HG02678 (cell line): Measurements from ENCODE around the gene C1orf105.
"Not testable (repeated sequence)": the region's sequence is repeated elsewhere in the genome, so short reads cannot be mapped to it uniquely, and the experiment has no call there.

ENCODE experiments used
- ATAC-seq: cut with Tn5 transposase; IDR thresholded peaks from one replicate; pipeline ENCODE4 v1.9.1; 2021; ENCODE audit warnings: mild to moderate bottlenecking, moderate library complexity; ENCODE audit not compliant: unreplicated experiment

Gene C1orf105, protein sequence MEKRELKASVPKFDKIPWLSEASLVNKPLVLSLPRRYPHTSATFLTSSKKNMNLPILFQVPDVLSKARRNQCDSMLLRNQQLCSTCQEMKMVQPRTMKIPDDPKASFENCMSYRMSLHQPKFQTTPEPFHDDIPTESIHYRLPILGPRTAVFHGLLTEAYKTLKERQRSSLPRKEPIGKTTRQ

DNA sequence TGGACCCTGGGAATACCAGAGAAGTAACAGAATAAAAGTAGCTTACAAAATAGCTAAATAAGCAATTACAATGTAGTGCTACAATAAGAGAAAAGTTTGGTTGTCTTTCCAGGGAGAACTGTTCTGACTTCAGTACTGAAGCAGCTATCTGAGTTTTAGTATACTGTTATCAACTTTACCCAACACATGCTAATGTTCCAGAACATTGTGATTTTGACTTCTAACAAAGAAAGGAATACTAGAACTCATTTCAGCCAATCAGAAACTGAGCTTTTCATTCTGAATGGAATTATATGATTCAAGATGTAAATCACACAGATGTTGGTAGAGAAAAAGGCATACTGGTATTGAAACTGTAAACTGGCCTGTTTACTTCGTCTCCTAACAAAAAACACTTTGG, at the start of gene C1orf105:
TSS of gene C1orf105 (plus strand) at position 301 of the 400 bp plus-strand sequence. CDS start 201 bp downstream, outside the sequence.
- ATAC-seq = no peak

DNA sequence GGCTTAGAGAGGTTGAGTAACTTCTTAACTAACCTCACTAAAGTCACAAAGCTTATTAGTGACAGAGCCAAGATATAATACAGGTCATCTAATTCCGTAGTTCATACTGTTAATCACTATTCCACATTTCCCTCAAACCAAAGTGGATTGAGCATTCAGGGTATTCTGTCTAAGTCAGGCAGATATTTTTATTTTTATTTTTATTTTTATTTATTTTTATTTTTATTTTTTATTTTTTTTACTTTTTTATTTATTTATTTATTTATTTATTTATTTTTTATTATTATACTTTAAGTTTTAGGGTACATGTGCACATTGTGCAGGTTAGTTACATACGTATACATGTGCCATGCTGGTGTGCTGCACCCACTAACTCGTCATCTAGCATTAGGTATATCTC, 48.8 kb upstream of the C1orf105 start:
- ATAC-seq = not testable (repeated sequence)

DNA sequence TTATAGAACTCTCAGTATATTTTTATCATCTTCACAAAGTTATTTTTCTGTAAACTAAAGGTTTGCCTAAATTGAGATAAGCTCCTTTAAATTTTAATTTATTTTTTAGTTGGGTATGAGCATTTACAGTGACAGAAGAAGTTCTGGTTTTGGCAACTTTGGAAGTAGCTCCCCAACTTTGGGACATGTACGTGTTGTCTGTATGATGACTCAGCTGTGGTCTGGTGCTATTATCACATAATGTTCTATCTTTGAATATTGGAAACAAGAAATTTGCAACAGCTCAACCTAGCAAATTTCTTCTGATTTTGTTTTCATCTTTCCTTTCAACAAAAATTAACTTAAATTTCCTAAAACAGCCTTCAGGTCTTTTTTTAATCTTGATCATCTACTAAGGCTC, 46.6 kb upstream of the C1orf105 start:
- ATAC-seq = no peak

GRCh38 chr1:172375211-172375631, 45.3 kb upstream of the C1orf105 start:
- no peak for ATAC-seq

- no peak for ATAC-seq
Measured at GRCh38 chr1:172376431-172376830, 44.1 kb upstream of the C1orf105 start.

DNA sequence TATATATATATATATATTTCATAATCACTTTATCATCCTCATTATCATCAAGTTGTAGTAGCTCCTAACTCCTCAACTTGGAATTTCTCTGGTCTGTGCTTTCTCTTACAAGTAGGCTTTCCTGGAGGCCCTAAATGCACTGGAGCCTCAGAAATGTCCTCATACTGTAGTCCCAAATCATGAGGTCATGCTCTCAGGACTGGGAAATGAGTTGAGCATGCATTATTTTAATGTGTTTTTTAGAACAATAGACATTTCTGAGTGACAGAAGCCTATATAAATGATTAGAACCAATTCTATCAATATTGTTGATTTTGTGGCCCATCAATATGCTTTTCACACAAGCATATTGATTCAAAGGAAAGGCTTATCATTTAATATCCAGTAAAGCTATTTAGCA, 42.9 kb upstream of the C1orf105 start:
- ATAC-seq = no peak

- no peak for ATAC-seq
Measured at GRCh38 chr1:172378109-172378760, 42.2 kb upstream of the C1orf105 start.

DNA sequence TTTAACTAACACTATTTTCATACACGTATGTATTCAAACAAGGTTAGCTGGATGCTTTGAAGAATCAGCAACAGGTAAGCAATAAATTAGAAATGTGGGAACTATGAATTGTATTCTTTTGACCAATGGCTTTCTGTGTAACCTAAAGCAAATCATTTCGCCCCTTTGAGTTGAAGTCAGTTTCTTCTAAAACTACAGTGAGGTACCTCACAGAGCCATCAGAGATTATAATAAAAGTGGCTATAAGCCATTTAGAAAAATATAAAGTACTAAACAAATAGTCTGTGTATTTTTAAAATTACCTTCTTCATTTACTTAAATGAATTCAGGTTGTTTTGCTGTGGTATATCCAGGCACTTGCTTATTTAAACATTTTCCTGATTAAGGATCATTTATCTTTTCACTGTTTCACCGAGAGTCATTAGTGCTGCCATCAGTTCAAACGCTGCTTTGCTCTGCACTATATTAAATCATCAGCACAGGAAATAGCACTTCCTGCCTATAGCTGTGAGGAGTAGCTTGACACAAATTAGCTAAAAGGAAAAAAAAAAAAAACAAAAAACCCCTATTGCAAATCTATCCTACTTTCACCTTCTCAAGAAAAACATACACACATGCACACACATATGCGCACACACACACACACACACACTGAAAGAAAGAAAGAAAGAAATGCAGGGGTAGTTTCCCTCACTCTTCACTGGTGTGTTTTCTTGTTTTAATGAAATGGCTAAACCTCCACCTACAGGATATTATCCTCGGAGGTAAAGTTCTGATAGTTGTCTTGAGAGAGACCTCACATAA, 39.8 kb upstream of the C1orf105 start:
- ATAC-seq = peak; percentile 93

- ATAC-seq = no peak
Measured at GRCh38 chr1:172381946-172382345, 38.5 kb upstream of the C1orf105 start.

DNA sequence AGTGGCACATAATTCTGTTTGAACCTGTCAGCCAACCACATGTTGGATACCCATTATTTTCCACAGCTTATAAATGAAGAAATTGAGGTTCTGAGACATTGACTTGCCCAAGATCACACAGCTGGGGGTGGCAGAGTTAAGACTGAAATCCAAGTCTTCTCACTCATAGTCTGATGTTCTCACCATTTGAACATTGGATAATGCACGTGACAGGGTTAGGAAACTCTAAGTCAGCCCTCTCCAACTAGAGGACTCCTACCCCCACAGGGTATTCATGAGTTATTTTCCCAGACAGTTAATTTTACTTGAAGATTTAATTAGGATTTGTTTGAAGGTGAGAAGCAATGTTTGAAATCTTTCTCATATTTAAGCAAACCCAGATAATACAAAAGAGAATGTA, 38.1 kb upstream of the C1orf105 start:
- ATAC-seq = no peak

GRCh38 chr1:172382990-172383389, 37.5 kb upstream of the C1orf105 start:
- ATAC-seq = no peak

DNA sequence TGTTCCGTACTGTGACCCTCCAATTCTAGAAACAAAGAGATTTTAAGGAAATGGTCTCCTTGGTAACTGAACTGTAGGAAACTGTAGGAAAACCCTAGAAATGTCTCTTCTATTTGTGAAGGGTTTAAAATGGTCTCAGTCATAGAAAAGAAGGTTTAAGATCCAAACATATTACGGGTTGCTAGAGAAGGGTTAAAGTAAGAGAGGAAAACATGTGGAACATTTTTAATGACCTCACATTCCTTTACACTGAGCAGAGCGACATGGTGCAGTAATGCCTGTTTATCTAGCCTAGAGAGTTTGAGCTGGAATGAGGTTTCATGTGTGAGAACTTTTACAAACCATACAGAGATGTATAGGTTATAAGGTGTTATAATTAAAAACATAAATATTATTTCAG, 36.9 kb upstream of the C1orf105 start:
- ATAC-seq = no peak

DNA sequence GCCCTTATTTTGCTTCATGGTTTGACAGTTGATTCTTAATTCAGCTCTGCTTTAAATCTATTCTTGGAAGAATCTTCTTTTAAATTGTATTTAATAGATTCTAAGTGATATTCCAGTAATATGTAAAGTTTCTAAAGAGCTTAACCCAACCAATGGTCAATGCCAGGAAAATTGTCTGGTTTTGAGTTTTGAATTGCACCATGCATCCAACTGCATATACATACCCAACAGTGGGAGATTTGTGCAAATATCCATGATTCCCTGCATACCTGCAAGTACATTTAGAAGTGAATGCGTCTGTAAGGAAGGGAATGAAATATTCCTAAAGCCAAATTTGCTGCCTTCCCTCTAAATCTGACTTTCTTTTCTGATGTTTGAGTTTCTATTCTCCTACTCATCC, 35.8 kb upstream of the C1orf105 start:
- no peak for ATAC-seq

GRCh38 chr1:172386046-172386445, 34.4 kb upstream of the C1orf105 start:
- no peak for ATAC-seq

DNA sequence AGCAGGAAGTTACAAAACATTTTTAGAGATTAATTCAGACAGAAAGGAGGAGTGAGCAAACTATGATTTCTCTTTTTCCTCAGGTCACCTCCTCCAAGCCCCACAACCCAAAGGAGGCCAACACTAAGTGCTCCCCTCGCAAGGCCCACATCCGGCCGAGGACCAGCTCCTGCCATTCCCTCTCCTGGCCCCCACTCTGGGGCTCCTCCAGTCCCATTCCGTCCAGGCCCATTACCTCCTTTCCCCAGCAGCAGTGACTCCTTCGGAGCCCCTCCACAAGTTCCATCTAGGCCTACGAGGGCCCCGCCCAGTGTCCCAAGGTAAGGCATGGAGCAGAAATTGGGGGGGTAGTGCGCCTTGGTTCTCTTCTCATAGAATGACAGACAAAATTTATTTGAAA, 32.0 kb upstream of the C1orf105 start:
- no peak for ATAC-seq

- no peak for ATAC-seq
Measured at GRCh38 chr1:172390301-172390682, 30.2 kb upstream of the C1orf105 start.

GRCh38 chr1:172390683-172391551, 29.6 kb upstream of the C1orf105 start:
- ATAC-seq = peak; percentile 66

- no peak for ATAC-seq
Measured at GRCh38 chr1:172391976-172392375, 28.5 kb upstream of the C1orf105 start.

DNA sequence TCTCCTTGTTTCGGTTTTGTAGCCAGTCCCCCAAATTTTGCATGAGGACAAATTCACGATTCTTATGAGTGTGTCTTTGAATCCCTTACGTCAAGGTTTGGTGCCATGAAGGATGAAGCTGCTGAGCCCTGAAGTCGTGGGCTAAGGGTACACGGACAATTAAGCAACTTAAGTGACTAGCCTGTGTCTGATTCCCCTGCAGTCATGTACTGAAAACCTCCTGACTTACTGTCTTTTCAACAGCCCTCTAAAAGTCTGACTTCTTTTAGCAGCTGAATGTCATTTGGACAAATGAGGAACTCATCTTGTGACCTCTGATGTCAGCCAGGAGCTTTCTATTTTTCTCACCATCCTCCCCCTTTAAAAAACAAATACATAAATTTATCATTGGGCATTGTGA, 27.1 kb upstream of the C1orf105 start:
- no peak for ATAC-seq

DNA sequence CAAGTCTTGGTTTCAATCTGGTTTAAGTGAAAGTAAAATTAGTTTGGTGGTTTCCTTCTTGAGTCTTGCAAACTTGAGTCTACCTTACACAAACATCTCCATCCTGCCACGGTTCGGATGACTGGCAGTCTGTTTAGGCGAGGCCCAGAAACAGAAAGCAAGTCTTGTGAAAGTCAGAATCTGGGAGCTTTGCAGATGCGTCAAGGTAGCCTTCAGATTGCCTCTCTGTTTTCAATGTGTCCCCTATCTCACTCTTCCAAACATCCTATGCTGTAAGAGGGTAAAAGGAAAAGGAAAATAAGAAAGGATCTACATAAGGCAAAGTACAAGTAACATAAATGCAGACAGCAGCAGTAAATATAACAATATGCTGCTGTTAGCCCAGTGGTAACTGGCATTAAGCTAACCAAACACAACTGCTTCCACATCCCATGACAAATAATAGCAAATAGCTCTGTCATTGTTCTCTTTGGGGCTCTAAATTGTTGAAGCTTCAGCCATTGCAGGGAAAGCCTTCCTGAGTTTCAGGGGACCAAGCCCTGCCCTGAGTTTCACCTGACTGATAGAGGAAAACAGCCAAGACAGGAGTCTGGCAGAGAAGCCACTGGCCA, 26.2 kb upstream of the C1orf105 start:
- peak; percentile 87 for ATAC-seq

DNA sequence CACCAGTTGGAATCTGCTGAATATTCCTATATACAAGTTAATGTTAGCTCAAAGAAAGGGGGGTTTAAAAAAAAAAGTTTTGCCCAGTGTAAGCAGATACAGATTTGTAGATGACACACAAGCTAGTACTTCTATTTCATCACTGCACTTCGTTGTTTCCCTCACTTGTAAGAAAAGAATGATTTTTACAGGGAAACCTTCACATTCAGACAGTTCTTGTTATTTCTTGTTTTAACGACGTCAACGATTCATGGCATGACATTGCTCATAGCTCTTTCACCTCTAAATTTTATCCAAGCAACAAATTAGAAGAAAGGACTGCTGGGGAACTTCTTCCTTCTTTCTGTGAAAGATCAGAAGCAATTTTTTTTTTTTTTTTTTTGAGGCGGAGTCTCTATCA, 25.7 kb upstream of the C1orf105 start:
- ATAC-seq = no peak
